ENCODE measurements around the gene TIAM2.
"Not testable (repeated sequence)": the region's sequence is repeated elsewhere in the genome, so short reads cannot be mapped to it uniquely, and the experiment has no call there.

Gene TIAM2

GRCh38 chr6:155268088-155268867 is 273.2 kb downstream of the TIAM2 start:
- not testable (repeated sequence) for DNase-seq

- no peak for DNase-seq
Observed at GRCh38 chr6:155269765-155270164, 274.6 kb downstream of the TIAM2 start.

GRCh38 chr6:155270561-155271091 is 275.5 kb downstream of the TIAM2 start:
- no peak for DNase-seq

GRCh38 chr6:155271145-155271544 is 276.0 kb downstream of the TIAM2 start:
- DNase-seq: no peak

- no peak for DNase-seq
Observed at GRCh38 chr6:155272353-155273232, 277.5 kb downstream of the TIAM2 start.

- no peak for DNase-seq
Observed at GRCh38 chr6:155273431-155273830, 278.3 kb downstream of the TIAM2 start.

GRCh38 chr6:155274106-155274505 is 279.0 kb downstream of the TIAM2 start:
- DNase-seq: no peak

- DNase-seq: no peak
Observed at GRCh38 chr6:155274533-155274932, 279.4 kb downstream of the TIAM2 start.

GRCh38 chr6:155275808-155276480 is 280.8 kb downstream of the TIAM2 start:
- DNase-seq: no peak

GRCh38 chr6:155276638-155277037 is 281.5 kb downstream of the TIAM2 start:
- DNase-seq: no peak

GRCh38 chr6:155278319-155279049 is 283.4 kb downstream of the TIAM2 start:
- DNase-seq: no peak

GRCh38 chr6:155284775-155285174 is 289.7 kb downstream of the TIAM2 start:
- DNase-seq: no peak

- DNase-seq: no peak
Observed at GRCh38 chr6:155287762-155288161, 292.6 kb downstream of the TIAM2 start.

- no peak for DNase-seq
Observed at GRCh38 chr6:155290491-155290890, 295.4 kb downstream of the TIAM2 start.

- no peak for DNase-seq
Observed at GRCh38 chr6:155291291-155291690, 296.2 kb downstream of the TIAM2 start.

GRCh38 chr6:155292711-155293110 is 297.6 kb downstream of the TIAM2 start:
- DNase-seq: no peak

GRCh38 chr6:155297669-155298068 is 302.6 kb downstream of the TIAM2 start:
- DNase-seq: no peak

GRCh38 chr6:155301867-155302266 is 306.8 kb downstream of the TIAM2 start:
- no peak for DNase-seq

- DNase-seq: no peak
Observed at GRCh38 chr6:155303361-155303870, 308.3 kb downstream of the TIAM2 start.

- DNase-seq: no peak
Observed at GRCh38 chr6:155306958-155307357, 311.8 kb downstream of the TIAM2 start.

Measured in NCI-H510A (cell line).